GM06990 (cell line): ENCODE measurements around the gene PRRC2B.

Experiments used
- DNase-seq: peaks from one replicate; pipeline ENCODE4 v3.0.0-alpha.2; 2011; ENCODE audit not compliant: insufficient read length; ENCODE audit errors: extremely low read depth
- H3K27me3 ChIP-seq: replicated peaks from 2 replicates; pipeline ENCODE4 v1.6.0; 2011; ENCODE audit warnings: low read length; ENCODE audit not compliant: control insufficient read depth, insufficient read depth
- H3K36me3 ChIP-seq: 2 replicates; pipeline ENCODE4 v1.5.1; 2011; ENCODE audit warnings: low read length; ENCODE audit not compliant: control insufficient read depth, insufficient read depth
- H3K4me3 ChIP-seq: replicated peaks from 2 replicates; pipeline ENCODE4 v1.5.1; 2011; ENCODE audit warnings: low read depth, mild to moderate bottlenecking, control low read depth, low read length
- TF ChIP-seq, protein P1 (sequence below): IDR thresholded peaks from 2 replicates; pipeline ENCODE4 v1.5.1; 2011; ENCODE audit warnings: low read length, control low read depth, mild to moderate bottlenecking, inconsistent platforms; ENCODE audit not compliant: insufficient read depth, poor library complexity, severe bottlenecking

PRRC2B gene

DNA sequence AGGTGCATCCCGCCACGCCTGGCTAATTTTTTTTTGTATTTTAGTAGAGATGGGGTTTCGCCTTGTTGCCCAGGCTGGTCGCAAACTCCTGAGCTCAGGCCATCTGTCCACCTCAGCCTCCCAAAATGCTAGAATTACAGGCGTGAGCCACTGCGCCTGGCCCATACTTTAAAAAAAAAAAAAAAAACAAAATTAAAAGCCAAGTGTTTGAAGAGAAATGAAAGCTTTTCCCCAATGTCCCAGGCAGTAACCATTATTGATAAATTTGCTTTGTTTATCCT, 9.5 kb downstream of the PRRC2B start:
- TF ChIP-seq, protein P1, sequence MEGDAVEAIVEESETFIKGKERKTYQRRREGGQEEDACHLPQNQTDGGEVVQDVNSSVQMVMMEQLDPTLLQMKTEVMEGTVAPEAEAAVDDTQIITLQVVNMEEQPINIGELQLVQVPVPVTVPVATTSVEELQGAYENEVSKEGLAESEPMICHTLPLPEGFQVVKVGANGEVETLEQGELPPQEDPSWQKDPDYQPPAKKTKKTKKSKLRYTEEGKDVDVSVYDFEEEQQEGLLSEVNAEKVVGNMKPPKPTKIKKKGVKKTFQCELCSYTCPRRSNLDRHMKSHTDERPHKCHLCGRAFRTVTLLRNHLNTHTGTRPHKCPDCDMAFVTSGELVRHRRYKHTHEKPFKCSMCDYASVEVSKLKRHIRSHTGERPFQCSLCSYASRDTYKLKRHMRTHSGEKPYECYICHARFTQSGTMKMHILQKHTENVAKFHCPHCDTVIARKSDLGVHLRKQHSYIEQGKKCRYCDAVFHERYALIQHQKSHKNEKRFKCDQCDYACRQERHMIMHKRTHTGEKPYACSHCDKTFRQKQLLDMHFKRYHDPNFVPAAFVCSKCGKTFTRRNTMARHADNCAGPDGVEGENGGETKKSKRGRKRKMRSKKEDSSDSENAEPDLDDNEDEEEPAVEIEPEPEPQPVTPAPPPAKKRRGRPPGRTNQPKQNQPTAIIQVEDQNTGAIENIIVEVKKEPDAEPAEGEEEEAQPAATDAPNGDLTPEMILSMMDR, result no peak
- no peak overlapping the region for H3K4me3 ChIP-seq
- DNase-seq, result no peak
- no peaks in the 10 kb centered on the region; the same call in none of the 2 replicates for H3K36me3 ChIP-seq
- H3K27me3 ChIP-seq, result no peaks in the 10 kb centered on the region

DNA sequence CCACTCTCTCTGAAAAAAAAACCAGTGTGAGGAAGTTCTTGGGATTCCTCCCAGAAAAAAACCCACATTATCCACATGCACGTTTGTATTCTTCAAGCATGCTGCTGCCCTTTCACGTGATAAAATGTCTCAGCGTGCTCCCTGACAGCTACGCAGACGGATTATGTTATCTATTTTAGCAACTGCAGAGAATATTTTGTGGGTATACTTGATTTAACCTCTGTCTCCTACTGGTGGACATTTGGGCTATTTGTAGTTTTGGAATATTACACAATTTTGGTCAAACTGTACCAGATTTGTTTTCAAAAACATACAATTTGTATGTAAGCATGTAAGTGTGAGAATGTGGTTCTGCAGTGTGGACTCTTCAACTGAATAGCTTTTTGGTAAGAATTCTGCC, 10.7 kb downstream of the PRRC2B start:
- TF ChIP-seq, protein P1, result no peak
- Histone ChIP-seq H3K27me3 (no peaks in the 10 kb centered on the region), H3K36me3 (no peaks in the 10 kb centered on the region; the same call in none of the 2 replicates), H3K4me3 (no peak overlapping the region)
- DNase-seq, result no peak

DNA sequence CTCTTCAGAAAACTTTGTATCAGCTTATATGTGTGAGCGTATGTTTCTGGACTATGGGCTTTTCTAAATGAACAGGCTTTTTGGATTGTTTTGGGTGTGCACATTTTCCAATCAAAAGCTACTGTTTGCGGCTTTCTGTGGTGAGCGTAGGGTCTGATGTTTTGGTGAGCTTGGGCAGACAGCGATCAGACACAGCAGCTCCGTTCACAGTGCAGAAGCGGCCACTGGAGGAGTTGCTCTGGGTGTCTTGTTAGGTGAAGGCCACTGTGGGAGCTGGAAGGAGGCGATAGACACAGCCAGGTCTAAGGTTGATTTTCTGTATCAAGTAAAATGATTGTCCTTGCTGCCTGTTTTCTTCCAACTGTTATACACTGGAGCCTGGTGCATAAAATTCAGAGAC, 11.1 kb downstream of the PRRC2B start:
- TF ChIP-seq, protein P1, result no peak
- no peak overlapping the region for H3K4me3 ChIP-seq
- no peak for DNase-seq

DNA sequence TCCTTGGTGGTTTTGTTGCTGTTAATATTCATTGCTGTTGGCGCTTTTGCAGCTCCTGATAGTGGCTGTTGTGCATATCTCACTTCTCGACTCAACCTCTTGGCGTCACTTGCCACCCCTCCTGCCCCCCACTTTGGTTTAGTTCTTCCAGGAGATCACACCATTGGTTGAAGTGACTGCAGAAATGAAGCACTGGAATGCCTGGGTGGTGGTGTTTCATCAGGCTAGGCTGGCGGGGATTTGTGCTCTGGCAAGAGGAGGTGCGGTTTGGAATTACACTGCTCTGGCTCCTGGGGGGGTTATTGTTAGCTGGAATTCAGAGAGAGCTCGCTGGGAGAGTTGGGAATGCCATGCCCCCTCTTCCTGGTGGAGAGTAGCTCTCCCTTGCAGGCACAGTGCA, 11.5 kb downstream of the PRRC2B start:
- no peak for DNase-seq

More for the DNA sequence above, 11.1 kb downstream of the PRRC2B start:
- Histone ChIP-seq H3K36me3 (no peaks in the 10 kb centered on the region; the same call in none of the 2 replicates), H3K27me3 (no peaks in the 10 kb centered on the region)

DNA sequence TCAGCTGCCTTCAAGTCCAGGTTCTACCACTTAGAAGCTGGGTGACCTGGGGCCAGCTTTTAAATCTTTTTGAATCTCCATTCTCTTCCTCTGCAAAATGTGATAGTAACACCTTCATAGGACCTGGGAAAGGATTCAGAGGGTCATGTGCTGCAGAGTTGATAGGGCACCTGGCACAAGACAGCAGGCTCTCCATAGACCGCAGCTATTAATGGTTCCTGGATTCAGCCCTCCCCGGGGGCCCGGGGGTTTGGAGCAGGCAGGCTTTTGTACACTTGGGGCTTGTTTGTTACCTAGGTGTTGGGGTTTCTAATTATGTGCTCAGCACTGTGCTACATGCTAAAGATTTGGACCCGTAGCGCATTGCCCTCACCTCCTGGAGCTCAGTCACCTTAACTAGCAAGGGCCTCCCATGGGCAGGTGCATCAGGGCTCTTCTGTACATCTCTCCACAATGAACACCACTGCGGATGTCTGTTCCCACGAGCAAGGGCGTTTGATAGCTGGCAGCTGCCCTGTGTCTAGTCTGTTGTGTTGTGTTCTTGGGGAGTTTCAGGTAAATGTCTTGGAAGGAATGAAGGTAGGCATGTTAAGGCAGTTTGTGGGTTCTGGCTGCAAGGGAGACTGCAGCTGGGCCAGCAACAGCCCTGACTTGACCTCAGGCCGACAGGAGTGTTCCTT, 12.1 kb downstream of the PRRC2B start:
- no peak for DNase-seq
- H3K27me3 ChIP-seq, result no peaks in the 10 kb centered on the region
- no peak overlapping the region for H3K4me3 ChIP-seq
- TF ChIP-seq, protein P1, result no peak
- peaks cover 2% of the 10 kb centered on the region for H3K36me3 ChIP-seq

More for the DNA sequence above, 11.5 kb downstream of the PRRC2B start:
- Histone ChIP-seq H3K27me3 (no peaks in the 10 kb centered on the region), H3K4me3 (no peak overlapping the region), H3K36me3 (peaks cover 2% of the 10 kb centered on the region)
- TF ChIP-seq, protein P1, result no peak
